Measurements from ENCODE around the gene SPTBN4. TPM values are rescaled to one million over a fixed set of nuclear protein-coding genes. Genes with fewer than 3 reads are reported as not detected.
"Not testable (repeated sequence)": the region's sequence is repeated elsewhere in the genome, so short reads cannot be mapped to it uniquely, and the experiment has no call there.

SPTBN4 gene
- total RNA-seq, 3 donors from 2014 or later = 1.3 to 1.6 (median 1.6) TPM

GRCh38 chr19:40539070-40539469, 72.3 kb downstream of the SPTBN4 start:
- Histone ChIP-seq H3K4me3 (no peak overlapping the region), H3K27me3 (no peaks in the 10 kb centered on the region), H3K27ac (no peak overlapping the region), H3K9me3 (peaks cover 0 to 2% of the 10 kb centered on the region in 2 donors), H3K4me1 (no peaks in the 10 kb centered on the region), H3K36me3 (no peaks in the 10 kb centered on the region)
- no peak for DNase-seq (ENCODE audit: low spot score in 2 of 2)
- intact Hi-C loops (cut with DNase I; ENCODE audit: low total_unique reads) = no loop called here
- TF ChIP-seq CTCF (IDR thresholded peaks at IDR 0.05) (no peak), POLR2AphosphoS5 (IDR thresholded peaks at IDR 0.05) (no peak), POLR2A (IDR thresholded peaks at IDR 0.05) (no peak)

- no peak for DNase-seq (ENCODE audit: low spot score in 2 of 2)
- no peaks in the 10 kb centered on the region for H3K36me3 ChIP-seq
- H3K27ac ChIP-seq = no peak overlapping the region
- no peaks in the 10 kb centered on the region for H3K27me3 ChIP-seq
- no peak overlapping the region for H3K4me3 ChIP-seq
- intact Hi-C loops (cut with DNase I; ENCODE audit: low total_unique reads) = no loop called here
- TF ChIP-seq CTCF (IDR thresholded peaks at IDR 0.05) (no peak), POLR2AphosphoS5 (IDR thresholded peaks at IDR 0.05) (no peak), POLR2A (IDR thresholded peaks at IDR 0.05) (no peak)
- H3K4me1 ChIP-seq = no peaks in the 10 kb centered on the region
- no peaks in the 10 kb centered on the region for H3K9me3 ChIP-seq
These were observed 75.5 kb downstream of the SPTBN4 start for GRCh38 chr19:40542202-40542859.

- no peak overlapping the region for H3K27ac ChIP-seq
- no peak overlapping the region for H3K4me3 ChIP-seq
- TF ChIP-seq POLR2A (IDR thresholded peaks at IDR 0.05) (no peak), CTCF (IDR thresholded peaks at IDR 0.05) (no peak), POLR2AphosphoS5 (IDR thresholded peaks at IDR 0.05) (no peak)
- no peaks in the 10 kb centered on the region for H3K4me1 ChIP-seq
- H3K9me3 ChIP-seq = no peaks in the 10 kb centered on the region
- intact Hi-C loops (cut with DNase I; ENCODE audit: low total_unique reads) = no loop called here
- no peaks in the 10 kb centered on the region for H3K36me3 ChIP-seq
- DNase-seq (ENCODE audit: low spot score in 2 of 2) = no peak
- no peaks in the 10 kb centered on the region for H3K27me3 ChIP-seq
These were observed 76.3 kb downstream of the SPTBN4 start for GRCh38 chr19:40543029-40543597.

- H3K36me3 ChIP-seq; H3K9me3 ChIP-seq; DNase-seq (ENCODE audit: low spot score in 2 of 2); H3K4me1 ChIP-seq; H3K27me3 ChIP-seq; H3K4me3 ChIP-seq; H3K27ac ChIP-seq; intact Hi-C loops (cut with DNase I; ENCODE audit: low total_unique reads): not testable (repeated sequence)
These were observed 79.5 kb downstream of the SPTBN4 start for GRCh38 chr19:40546153-40546841.

- H3K4me1 ChIP-seq; H3K27ac ChIP-seq; H3K27me3 ChIP-seq; DNase-seq (ENCODE audit: low spot score in 2 of 2); H3K9me3 ChIP-seq; H3K36me3 ChIP-seq; intact Hi-C loops (cut with DNase I; ENCODE audit: low total_unique reads); H3K4me3 ChIP-seq: not testable (repeated sequence)
These were observed 80.4 kb downstream of the SPTBN4 start for GRCh38 chr19:40547190-40547589.

- Histone ChIP-seq H3K27me3 (peaks cover 0 to 2% of the 10 kb centered on the region in 2 donors), H3K9me3 (no peaks in the 10 kb centered on the region), H3K4me1 (no peaks in the 10 kb centered on the region), H3K36me3 (no peaks in the 10 kb centered on the region), H3K4me3 (no peak overlapping the region), H3K27ac (no peak overlapping the region)
- intact Hi-C loops (cut with DNase I; ENCODE audit: low total_unique reads) = no loop called here
- TF ChIP-seq CTCF (IDR thresholded peaks at IDR 0.05) (no peak), POLR2A (IDR thresholded peaks at IDR 0.05) (no peak)
- no peak for DNase-seq (ENCODE audit: low spot score in 2 of 2)
These were observed 81.0 kb downstream of the SPTBN4 start for GRCh38 chr19:40547836-40548235.
